Keratinocyte (primary cell): Measurements from ENCODE around the gene TP53I13. TPM values are rescaled to one million over a fixed set of nuclear protein-coding genes. Genes with fewer than 3 reads are reported as not detected.

Experiments
- DNase-seq: peaks from one replicate; pipeline ENCODE4 v3.0.0-alpha.2; 2011; ENCODE audit warnings: low read depth, missing footprints, low spot score
- FAIRE-seq: peaks from 2 replicates; lab custom pipeline; 2011; peaks lifted over from hg19 to GRCh38; lab: Jason Lieb, UNC
- H2AFZ ChIP-seq: 2 replicates; pipeline ENCODE4 v1.6.0; 2012; ENCODE audit warnings: low read length, control low read depth, inconsistent platforms; ENCODE audit not compliant: control insufficient read depth
- H3K27ac ChIP-seq: 2 replicates; pipeline ENCODE4 v1.5.1; 2011; ENCODE audit warnings: low read length; ENCODE audit not compliant: control insufficient read depth, insufficient read depth
- H3K27me3 ChIP-seq: 3 replicates; pipeline ENCODE4 v1.6.0; 2011; ENCODE audit warnings: low read length; ENCODE audit not compliant: control insufficient read depth, insufficient read depth; ENCODE audit errors: extremely low read depth
- H3K36me3 ChIP-seq, 2 experiments: 2 replicates in 1 of 2; 3 replicates in 1 of 2; pipeline ENCODE4 v1.5.1; 2011; ENCODE audit warnings: low read length in 2 of 2, mild to moderate bottlenecking in 1 of 2; ENCODE audit not compliant: control insufficient read depth in 2 of 2, insufficient read depth in 2 of 2; ENCODE audit errors: extremely low read depth in 1 of 2
- H3K4me1 ChIP-seq: 3 replicates; pipeline ENCODE4 v1.5.1; 2011; ENCODE audit warnings: low read length; ENCODE audit not compliant: control insufficient read depth, insufficient read depth; ENCODE audit errors: extremely low read depth
- H3K4me2 ChIP-seq: 3 replicates; pipeline ENCODE4 v1.6.0; 2011; ENCODE audit warnings: low read depth, low read length; ENCODE audit not compliant: control insufficient read depth, insufficient read depth; ENCODE audit errors: extremely low read depth
- H3K4me3 ChIP-seq, 3 experiments: fragments of 200-600 bp in 1 of 3; sonication (generic) in 1 of 3; 2 replicates in 2 of 3; 3 replicates in 1 of 3; pipeline ENCODE4 v1.5.1; 2011 to 2016; ENCODE audit warnings: low read length in 3 of 3, mild to moderate bottlenecking in 3 of 3, control low read depth in 2 of 3, inconsistent platforms in 1 of 3, low read depth in 1 of 3, mixed read lengths in 1 of 3, mixed run types in 1 of 3, moderate library complexity in 1 of 3; ENCODE audit not compliant: control insufficient read depth in 2 of 3, insufficient read depth in 2 of 3; ENCODE audit errors: extremely low read depth in 1 of 3
- H3K79me2 ChIP-seq: 2 replicates; pipeline ENCODE4 v1.6.0; 2012; ENCODE audit warnings: low read length; ENCODE audit not compliant: control insufficient read depth, insufficient read depth
- H3K9ac ChIP-seq: 3 replicates; pipeline ENCODE4 v1.6.0; 2011; ENCODE audit warnings: low read length; ENCODE audit not compliant: control insufficient read depth, insufficient read depth; ENCODE audit errors: extremely low read depth
- H3K9me1 ChIP-seq: 3 replicates; pipeline ENCODE4 v1.6.0; 2011; ENCODE audit warnings: low read length; ENCODE audit not compliant: control insufficient read depth, insufficient read depth; ENCODE audit errors: extremely low read depth
- H3K9me3 ChIP-seq: 2 replicates; pipeline ENCODE4 v1.5.1; 2012; ENCODE audit warnings: low read depth, low read length; ENCODE audit not compliant: control insufficient read depth
- H4K20me1 ChIP-seq: 3 replicates; pipeline ENCODE4 v1.6.0; 2011; ENCODE audit warnings: low read length; ENCODE audit not compliant: control insufficient read depth, insufficient read depth; ENCODE audit errors: extremely low read depth
- EZH2 ChIP-seq: IDR thresholded peaks from one replicate; pipeline ENCODE4 v1.6.1; 2012; ENCODE audit warnings: inconsistent platforms, mild to moderate bottlenecking, low read length, moderate library complexity
- dilution Hi-C: fragments of 300-500 bp; cut with MboI; formaldehyde crosslinking; loops from one replicate; pipeline ENCODE4 v1.7.0; 2020; ENCODE audit warnings: low sequenced_read_pairs; ENCODE audit not compliant: extremely low pct_ligation_motif_present
- polyA plus RNA-seq, 5 experiments: library from polyadenylated mRNA; depleted of rRNA in 3 of 5; stranded (reverse) in 3 of 5; stranded (forward) in 1 of 5; unstranded in 1 of 5; fragments of >200 nt; gene quantifications; 1 replicate in 1 of 5; 2 replicates in 3 of 5; 3 replicates in 1 of 5; pipeline versions ENCODE4 v1.2.1 to v1.2.3, GENCODE V29; 2011 to 2012; ENCODE audit warnings: missing spikeins in 2 of 5, low read depth in 1 of 5, low replicate concordance in 1 of 5
- TF ChIP-seq, protein P1 (sequence below), 3 experiments: IDR thresholded peaks in 1 of 3; conservative IDR thresholded peaks in 1 of 3; optimal IDR thresholded peaks in 1 of 3; 2 replicates in 2 of 3; 3 replicates in 1 of 3; pipeline versions ENCODE3 to v1.5.1; 2011; ENCODE audit warnings: low read length in 3 of 3, mild to moderate bottlenecking in 3 of 3, moderate library complexity in 2 of 3, control low read depth in 1 of 3, inconsistent platforms in 1 of 3; ENCODE audit not compliant: insufficient read depth in 2 of 3; ENCODE audit errors: extremely low read depth in 1 of 3

TP53I13 gene
- polyA plus RNA-seq, 1 donor (not counting 4 experiments of a cell fraction or from before 2014, with no cell fraction given): 11.9 TPM

DNA sequence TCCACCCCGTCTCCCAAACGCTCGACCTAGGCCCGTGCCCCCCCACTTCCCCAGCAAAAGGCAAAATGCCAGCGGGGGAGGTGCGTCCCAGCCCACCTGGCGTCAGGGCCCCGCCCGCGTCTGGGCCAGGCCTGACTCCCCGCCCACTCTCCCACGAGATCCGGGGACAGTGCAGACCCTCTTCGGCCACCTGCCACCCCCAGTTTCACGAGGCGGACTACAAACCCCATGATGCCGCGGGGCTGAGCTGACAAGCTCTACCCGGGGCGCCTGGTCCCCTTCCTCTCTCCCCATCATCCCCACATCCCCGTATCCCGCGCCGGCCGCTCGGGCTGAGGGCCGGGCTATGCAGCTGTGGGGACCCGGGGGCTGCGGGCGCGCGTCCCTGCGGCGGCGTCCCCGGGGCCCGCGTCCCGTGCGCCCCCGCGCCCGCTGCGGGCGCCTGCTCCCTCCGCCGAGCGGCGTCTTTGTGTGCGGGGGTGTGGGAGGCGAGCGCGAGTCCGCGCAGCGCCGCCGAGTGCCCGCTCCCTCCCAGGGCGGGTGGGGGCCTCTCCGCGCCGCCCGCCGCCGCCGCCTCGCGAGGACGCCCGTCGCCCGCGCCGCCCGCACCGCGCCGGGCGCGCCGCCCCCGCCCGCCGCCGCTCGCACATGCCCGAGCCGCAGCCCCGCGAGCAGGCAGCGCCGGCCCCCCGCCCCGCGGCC, 24.5 kb downstream of the TP53I13 start, which contains the start of gene ANKRD13B:
ANKRD13B (plus strand) TSS at position 283 of the 702 bp plus-strand sequence. CDS start 490 bp downstream, outside the sequence.
- TF ChIP-seq EZH2: no peak
- TF ChIP-seq, protein P1, sequence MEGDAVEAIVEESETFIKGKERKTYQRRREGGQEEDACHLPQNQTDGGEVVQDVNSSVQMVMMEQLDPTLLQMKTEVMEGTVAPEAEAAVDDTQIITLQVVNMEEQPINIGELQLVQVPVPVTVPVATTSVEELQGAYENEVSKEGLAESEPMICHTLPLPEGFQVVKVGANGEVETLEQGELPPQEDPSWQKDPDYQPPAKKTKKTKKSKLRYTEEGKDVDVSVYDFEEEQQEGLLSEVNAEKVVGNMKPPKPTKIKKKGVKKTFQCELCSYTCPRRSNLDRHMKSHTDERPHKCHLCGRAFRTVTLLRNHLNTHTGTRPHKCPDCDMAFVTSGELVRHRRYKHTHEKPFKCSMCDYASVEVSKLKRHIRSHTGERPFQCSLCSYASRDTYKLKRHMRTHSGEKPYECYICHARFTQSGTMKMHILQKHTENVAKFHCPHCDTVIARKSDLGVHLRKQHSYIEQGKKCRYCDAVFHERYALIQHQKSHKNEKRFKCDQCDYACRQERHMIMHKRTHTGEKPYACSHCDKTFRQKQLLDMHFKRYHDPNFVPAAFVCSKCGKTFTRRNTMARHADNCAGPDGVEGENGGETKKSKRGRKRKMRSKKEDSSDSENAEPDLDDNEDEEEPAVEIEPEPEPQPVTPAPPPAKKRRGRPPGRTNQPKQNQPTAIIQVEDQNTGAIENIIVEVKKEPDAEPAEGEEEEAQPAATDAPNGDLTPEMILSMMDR (optimal IDR thresholded peaks at IDR 0.05 in 1 of 3, IDR thresholded peaks at IDR 0.05 in 1 of 3, conservative IDR thresholded peaks at IDR 0.05 in 1 of 3; ENCODE audit: extremely low read depth in 1 of 3, insufficient read depth in 2 of 3, low read length in 3 of 3): no peak
- no peak within 1 kb of the TSS for H3K27ac ChIP-seq
- H3K9me3 ChIP-seq: no peaks in the 10 kb centered on the region
- H3K4me1 ChIP-seq: peaks cover 50% of the 10 kb centered on the region
- FAIRE-seq: no peak
- H4K20me1 ChIP-seq: peaks cover 4% of the 10 kb centered on the region
- H3K4me3 ChIP-seq: peak within 1 kb of the TSS; percentile 51 to 78 (median 70)
- peaks cover 29% of the 10 kb centered on the region for H3K79me2 ChIP-seq
- peak within 1 kb of the TSS; percentile 58 for H3K9ac ChIP-seq
- no peak for DNase-seq
- H3K36me3 ChIP-seq: no peaks in the 10 kb centered on the region
- no peaks in the 10 kb centered on the region for H3K27me3 ChIP-seq
- dilution Hi-C loops: no loop called here
- H2AFZ ChIP-seq: peak within 1 kb of the TSS; percentile 49
- peak within 1 kb of the TSS; percentile 92 for H3K4me2 ChIP-seq
- no peaks in the 10 kb centered on the region for H3K9me1 ChIP-seq

DNA sequence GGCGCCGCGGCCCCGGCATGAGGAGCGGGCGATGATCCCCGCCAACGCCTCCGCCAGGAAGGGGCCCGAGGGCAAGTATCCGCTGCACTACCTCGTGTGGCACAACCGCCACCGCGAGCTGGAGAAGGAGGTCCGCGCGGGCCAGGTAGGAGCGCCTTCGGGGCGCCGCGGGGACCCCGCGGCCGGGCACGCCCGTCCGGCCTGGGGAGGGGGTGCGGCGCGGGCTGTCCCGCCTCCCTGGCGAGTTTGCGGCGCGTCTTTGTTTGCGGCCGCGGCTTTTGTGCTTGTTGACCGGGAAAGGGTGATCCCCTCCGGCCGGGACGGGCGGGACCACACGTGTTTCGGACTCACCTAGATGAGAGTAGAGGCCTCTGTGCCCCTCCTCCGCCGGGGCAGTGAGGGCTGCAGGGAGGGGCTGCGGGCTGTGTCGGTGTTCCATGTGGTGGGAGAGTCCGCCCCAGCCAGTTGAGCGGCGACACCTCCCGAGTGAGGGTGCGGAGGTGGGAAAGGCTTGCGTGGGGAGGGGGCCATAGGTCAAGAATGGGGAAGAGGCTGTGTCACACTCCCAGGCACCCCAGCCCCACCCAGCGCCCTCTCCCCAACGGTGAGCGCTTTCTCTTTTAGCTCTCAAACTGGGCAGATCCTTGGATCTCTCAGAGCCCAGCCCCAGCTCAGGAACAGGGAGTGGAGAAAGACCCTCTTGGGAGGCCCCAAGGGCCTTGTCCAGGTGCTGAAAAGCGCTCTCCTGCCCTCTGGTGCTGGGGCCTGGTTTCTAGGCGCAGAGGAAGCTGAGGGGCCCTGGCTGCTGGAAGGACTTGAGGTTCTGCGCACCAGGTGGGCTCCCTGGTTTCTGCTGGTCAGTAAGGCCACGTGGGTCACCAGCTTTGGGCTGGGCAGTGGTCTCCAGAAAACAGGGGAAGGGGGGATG, 25.4 kb downstream of the TP53I13 start:
- FAIRE-seq: no peak
- TF ChIP-seq, protein P1 (optimal IDR thresholded peaks at IDR 0.05 in 1 of 3, IDR thresholded peaks at IDR 0.05 in 1 of 3, conservative IDR thresholded peaks at IDR 0.05 in 1 of 3; ENCODE audit: extremely low read depth in 1 of 3, insufficient read depth in 2 of 3, low read length in 3 of 3): peak; percentile 27 to 57 (median 37)
- TF ChIP-seq EZH2: no peak
- H3K9ac ChIP-seq: peak overlapping the region; percentile 58
- no peaks in the 10 kb centered on the region for H3K36me3 ChIP-seq
- peak overlapping the region; percentile 51 to 78 (median 70) for H3K4me3 ChIP-seq
- dilution Hi-C loops: no loop called here
- no peaks in the 10 kb centered on the region for H3K9me1 ChIP-seq
- peak overlapping the region; percentile 49 for H2AFZ ChIP-seq
- no peaks in the 10 kb centered on the region for H4K20me1 ChIP-seq
- H3K4me1 ChIP-seq: peaks cover 46% of the 10 kb centered on the region
- H3K27me3 ChIP-seq: no peaks in the 10 kb centered on the region
- no peak for DNase-seq
- peak overlapping the region; percentile 92 for H3K4me2 ChIP-seq
- no peaks in the 10 kb centered on the region for H3K9me3 ChIP-seq
- no peak overlapping the region for H3K27ac ChIP-seq
- H3K79me2 ChIP-seq: peaks cover 20% of the 10 kb centered on the region
